ENCODE measurements around the gene ARSK.
A peak's percentile ranks its signal among the peaks of the same experiment; 100 is the strongest.

The ARSK gene

GRCh38 chr5:95554647-95555548 is at the start of gene ARSK, which contains the start of gene SKIC3:
ARSK (plus strand) TSS chr5:95555101; CDS start chr5:95555279, 178 bp downstream.
SKIC3 (minus strand) TSS chr5:95554977; CDS start chr5:95547150, 7,827 bp downstream.
- DNase-seq (ENCODE audit: low spot score), result peak; percentile 95

- no peak for DNase-seq (ENCODE audit: low spot score)
Observed at GRCh38 chr5:95508550-95508949, 46.4 kb upstream of the ARSK start.

GRCh38 chr5:95511606-95512005 is 43.3 kb upstream of the ARSK start:
- no peak for DNase-seq (ENCODE audit: low spot score)

- no peak for DNase-seq (ENCODE audit: low spot score)
Observed at GRCh38 chr5:95518417-95518816, 36.5 kb upstream of the ARSK start.

DNA sequence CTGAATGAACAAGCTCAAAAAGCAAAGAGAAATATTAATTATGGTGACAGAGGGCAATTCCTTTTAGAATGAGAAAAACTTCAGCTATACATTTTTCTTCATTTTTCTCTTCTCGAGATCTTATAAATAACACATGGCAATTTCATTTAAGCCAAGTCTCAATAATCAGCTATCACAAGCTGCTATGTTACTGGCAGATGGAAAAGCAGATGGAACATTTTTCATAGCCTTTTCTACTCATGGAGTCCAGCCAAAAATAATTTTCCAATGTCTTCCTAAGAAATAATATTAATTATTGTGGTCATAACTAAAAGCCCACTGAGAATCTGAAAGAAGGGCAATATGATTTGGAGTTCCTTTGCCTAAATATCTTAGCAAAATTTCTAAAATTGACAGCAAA is 35.8 kb upstream of the ARSK start:
- DNase-seq (ENCODE audit: low spot score), result no peak

- no peak for DNase-seq (ENCODE audit: low spot score)
Observed at GRCh38 chr5:95519681-95520080, 35.2 kb upstream of the ARSK start.

DNA sequence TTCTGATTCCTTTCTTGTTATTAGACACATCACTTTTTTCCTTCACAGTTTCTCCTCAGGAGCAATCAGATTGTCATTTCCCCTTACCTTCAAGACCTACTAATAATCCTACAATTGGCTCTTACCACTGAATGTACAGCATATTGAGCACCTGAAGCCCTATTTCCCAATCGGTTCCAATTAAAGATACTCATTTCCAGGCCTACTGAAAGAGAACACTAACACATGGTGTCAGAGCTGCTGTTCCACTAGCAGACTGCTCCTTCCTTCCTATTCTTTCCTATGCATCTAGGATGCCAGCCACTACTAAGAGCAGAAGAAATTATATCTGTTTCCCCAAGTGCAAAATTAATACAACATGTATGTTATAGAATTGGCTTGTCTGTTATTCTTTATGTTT is 34.7 kb upstream of the ARSK start:
- DNase-seq (ENCODE audit: low spot score), result no peak

GRCh38 chr5:95524423-95524822 is 30.5 kb upstream of the ARSK start:
- DNase-seq (ENCODE audit: low spot score), result no peak

DNA sequence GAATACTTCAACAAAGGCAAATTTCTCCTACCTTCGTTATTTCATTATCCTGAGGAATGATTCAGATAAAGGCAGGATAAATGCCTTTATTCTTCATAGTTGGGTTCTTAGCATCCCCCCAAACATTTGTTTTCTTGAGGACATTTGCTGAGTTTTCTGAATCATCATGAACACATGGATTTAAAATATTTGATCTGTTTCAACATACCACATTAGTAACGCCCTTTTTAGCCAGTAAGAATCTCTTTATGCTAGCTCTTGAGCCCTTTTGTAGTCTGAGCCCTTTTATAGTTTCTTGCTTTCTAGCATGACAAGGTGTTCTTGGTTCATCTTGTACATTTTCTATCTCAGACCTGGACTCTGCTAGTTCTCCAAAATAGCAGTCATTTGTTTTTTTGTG is 28.0 kb upstream of the ARSK start:
- DNase-seq (ENCODE audit: low spot score), result no peak

DNA sequence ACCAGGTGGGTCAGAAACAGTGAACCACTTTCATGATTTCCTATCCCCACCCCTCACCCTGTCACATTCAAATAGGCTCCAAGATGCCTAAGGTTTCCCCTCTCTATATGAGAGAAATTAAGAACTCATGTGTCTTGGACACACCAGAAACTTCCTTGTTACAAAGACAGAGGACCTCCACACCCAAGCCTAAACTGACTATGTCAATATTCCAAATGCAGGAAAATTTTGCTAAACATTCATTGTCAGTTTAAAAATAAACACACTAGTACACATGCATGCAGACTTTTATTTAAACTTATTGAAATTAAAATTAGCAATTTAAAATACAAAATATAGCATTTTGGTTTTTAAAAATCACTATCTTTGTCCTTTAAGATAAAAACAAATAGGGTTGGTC is 26.3 kb upstream of the ARSK start:
- no peak for DNase-seq (ENCODE audit: low spot score)

GRCh38 chr5:95530416-95530815 is 24.5 kb upstream of the ARSK start:
- DNase-seq (ENCODE audit: low spot score), result no peak

DNA sequence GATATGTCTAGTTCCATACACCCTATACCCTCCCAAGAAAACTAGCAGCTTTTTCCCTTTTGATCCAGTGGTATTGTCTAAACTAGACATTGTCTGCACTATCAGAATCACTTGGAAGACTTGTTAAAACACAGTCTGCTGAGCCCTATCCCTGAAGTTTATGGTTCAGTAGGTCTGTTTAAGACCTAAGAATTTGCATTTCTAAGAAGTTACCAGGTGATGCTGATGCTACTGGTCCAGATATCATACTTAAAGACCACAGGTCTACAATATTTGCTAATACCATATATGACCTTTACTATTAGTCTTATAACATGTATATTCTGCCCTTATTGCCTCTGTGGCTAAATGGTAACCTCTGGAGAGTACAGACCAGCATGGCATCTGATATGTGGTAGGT is 23.4 kb upstream of the ARSK start:
- DNase-seq (ENCODE audit: low spot score), result no peak

- DNase-seq (ENCODE audit: low spot score), result no peak
Observed at GRCh38 chr5:95532415-95532814, 22.5 kb upstream of the ARSK start.

GRCh38 chr5:95533106-95533505 is 21.8 kb upstream of the ARSK start:
- no peak for DNase-seq (ENCODE audit: low spot score)

DNA sequence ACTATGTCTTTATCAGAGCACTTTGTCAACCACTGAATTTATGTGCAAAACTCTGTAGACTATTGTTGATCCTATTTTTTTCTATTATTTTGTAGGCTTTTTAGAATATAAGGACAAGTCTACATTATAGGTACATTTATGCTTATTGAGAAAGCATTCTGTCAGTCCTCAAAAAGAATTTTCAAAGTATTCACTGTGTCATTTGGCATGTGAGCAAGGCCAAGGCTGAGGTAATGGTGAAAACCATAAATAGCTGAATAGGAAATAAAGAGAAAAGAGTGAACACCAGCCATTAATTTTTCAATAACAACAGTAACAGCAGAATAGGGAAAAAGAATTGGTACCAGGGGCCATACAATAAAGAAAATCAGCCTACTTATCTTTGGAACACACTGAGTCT is 21.1 kb upstream of the ARSK start:
- DNase-seq (ENCODE audit: low spot score), result no peak

DNA sequence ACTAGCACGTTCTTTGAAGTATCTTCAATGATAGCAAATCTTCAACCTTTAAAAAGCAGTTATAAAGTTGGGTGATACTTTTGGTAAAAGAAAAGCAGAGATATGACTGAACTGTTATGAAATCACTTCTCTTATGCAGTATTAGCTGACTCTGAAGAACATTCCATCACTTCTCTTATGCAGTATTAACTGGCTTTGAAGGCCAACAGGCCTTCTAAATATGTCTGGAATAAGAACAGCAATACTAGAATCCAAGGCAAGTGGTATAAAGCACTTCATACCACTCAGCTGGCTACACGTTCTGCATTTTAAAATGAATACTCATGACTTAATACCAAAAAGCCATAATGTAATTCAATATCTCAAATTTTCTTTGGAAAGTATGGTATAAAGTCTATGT is 17.4 kb upstream of the ARSK start:
- DNase-seq (ENCODE audit: low spot score), result no peak

DNA sequence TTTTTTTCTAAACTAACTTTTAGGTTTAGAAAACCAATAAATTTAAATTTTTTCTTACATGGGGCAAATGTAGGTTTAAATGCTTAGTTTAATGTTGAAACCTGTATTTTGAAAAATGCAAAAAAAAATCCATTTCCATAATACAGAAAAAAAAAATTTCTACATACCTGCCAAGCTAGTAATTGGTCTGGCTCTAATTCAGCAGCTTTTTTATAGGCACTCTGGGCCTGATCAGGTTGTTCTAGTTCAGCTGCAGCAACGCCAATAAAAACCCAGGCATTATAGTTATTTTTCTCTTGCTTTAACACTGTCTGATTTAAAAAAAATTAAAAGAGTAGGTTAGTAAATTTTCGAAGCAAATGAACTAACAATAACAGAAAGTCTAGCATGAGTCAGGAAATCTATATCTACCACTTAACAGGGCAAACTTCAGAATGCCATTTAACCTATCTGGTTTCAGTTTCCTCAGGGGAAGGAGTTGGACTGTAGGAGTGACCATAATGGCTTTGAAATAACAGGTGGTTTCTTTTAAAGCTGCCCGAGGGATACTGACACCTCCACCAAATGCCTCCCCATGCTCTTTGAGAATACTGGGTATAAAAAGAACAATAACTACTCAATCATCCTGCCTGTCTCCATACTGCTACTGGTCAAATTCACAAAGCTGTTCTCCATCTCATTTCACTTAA is 11.7 kb upstream of the ARSK start:
- no peak for DNase-seq (ENCODE audit: low spot score)

GRCh38 chr5:95549030-95549429 is 5.9 kb upstream of the ARSK start:
- DNase-seq (ENCODE audit: low spot score), result no peak

- DNase-seq (ENCODE audit: low spot score), result no peak
Observed at GRCh38 chr5:95554331-95554646, 612 bp upstream of the ARSK start.

DNA sequence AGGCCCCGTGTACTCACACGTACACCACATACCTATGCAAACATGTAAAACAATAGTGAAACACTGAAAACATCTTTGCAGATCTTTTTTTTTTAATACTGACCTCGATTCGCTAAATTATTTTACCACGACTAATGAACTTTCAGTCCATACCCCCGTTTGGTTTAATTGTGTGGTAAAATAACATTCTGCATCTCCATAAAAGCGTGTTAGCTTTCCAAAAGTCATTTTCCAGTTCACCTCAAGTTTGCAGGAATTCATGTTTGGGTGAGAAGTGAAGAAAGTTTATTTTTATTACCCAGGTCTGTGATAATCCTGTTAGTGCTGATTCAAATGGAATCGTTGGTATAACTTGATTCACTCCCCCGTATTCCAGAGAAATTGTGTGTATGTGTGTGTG is 652 bp downstream of the ARSK start:
- no peak for DNase-seq (ENCODE audit: low spot score)

- no peak for DNase-seq (ENCODE audit: low spot score)
Observed at GRCh38 chr5:95557841-95558240, 2.9 kb downstream of the ARSK start.

DNA sequence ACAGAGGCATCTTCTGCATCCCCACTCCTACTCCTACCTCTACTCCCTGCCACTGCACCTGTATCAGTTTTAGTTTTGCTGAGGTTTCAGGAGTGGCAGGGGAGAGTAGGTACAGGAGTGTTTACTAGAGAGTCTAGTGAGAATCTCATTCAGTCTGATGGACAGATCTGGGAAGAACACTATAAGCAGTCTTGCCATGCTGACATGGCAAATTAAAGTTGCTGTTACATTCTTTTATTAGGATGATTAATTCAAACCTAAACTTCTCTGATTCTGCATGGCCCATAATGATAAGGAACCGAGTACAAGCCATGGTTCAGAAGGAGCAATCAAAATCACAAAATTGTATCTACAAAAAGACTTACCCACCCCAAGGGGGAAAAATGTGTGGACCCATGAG is 7.4 kb downstream of the ARSK start:
- no peak for DNase-seq (ENCODE audit: low spot score)

DNA sequence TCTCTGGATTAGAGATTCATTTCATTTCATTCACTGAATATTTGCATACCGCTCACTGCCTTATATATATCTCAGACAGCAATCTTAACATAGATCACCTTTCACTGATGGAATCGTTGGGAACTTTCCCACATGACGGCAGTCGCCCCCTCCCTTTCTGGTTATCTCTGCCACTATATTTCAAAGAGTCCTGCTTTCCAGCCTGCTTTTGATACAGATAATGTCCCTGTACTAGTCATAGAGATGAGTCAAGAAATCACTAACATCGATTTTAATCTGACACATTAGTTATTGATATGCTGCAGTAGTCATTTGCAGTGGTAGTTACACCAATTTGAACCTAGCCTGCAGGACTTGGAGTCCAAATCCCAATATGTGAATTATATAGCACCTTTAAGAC is 8.5 kb downstream of the ARSK start:
- no peak for DNase-seq (ENCODE audit: low spot score)

- DNase-seq (ENCODE audit: low spot score), result no peak
Observed at GRCh38 chr5:95564450-95564849, 9.5 kb downstream of the ARSK start.

All from CD4-positive, alpha-beta T cell treated with Interleukin-6 at 100 ng/mL for 8 hours (primary cell).